Hepatocyte (in vitro differentiated cells): ENCODE measurements around the gene S100G. TPM values are rescaled to one million over a fixed set of nuclear protein-coding genes. Genes with fewer than 3 reads are reported as not detected.

ENCODE experiments used
- DNase-seq: peaks from one replicate; pipeline ENCODE4 v3.0.0-alpha.2; 2016; ENCODE audit warnings: low spot score
- H2AFZ ChIP-seq: fragments of 200-600 bp; sonication (generic); 2 replicates; pipeline ENCODE4 v1.6.0; 2016; ENCODE audit warnings: antibody characterized with exemption, mild to moderate bottlenecking
- H3K27ac ChIP-seq: fragments of 200-600 bp; sonication (generic); 2 replicates; pipeline ENCODE4 v1.5.1; 2016; ENCODE audit warnings: mild to moderate bottlenecking
- H3K27me3 ChIP-seq: fragments of 200-600 bp; sonication (generic); 2 replicates; pipeline ENCODE4 v1.6.1; 2016
- H3K36me3 ChIP-seq: fragments of 200-600 bp; sonication (generic); replicated peaks from 2 replicates; pipeline ENCODE4 v1.5.1; 2016; ENCODE audit warnings: low read depth; ENCODE audit not compliant: insufficient read depth
- H3K4me1 ChIP-seq: fragments of 200-600 bp; sonication (generic); 2 replicates; pipeline ENCODE4 v1.5.1; 2016; ENCODE audit warnings: mild to moderate bottlenecking, moderate library complexity; ENCODE audit not compliant: insufficient read depth
- H3K4me2 ChIP-seq: fragments of 200-600 bp; sonication (generic); 2 replicates; pipeline ENCODE4 v1.6.0; 2016
- H3K4me3 ChIP-seq: fragments of 200-600 bp; sonication (generic); 2 replicates; pipeline ENCODE4 v1.5.1; 2016; ENCODE audit warnings: mild to moderate bottlenecking
- H3K79me2 ChIP-seq: fragments of 200-600 bp; sonication (generic); 2 replicates; pipeline ENCODE4 v1.6.0; 2017; ENCODE audit warnings: mild to moderate bottlenecking
- H3K9me2 ChIP-seq: fragments of 200-600 bp; sonication (generic); replicated peaks from 2 replicates; pipeline ENCODE4 v1.6.0; 2017; ENCODE audit warnings: mild to moderate bottlenecking; ENCODE audit not compliant: insufficient read depth
- H3K9me3 ChIP-seq: fragments of 200-600 bp; sonication (generic); 2 replicates; pipeline ENCODE4 v1.5.1; 2016; ENCODE audit warnings: low read depth, mild to moderate bottlenecking
- H4K20me1 ChIP-seq: fragments of 200-600 bp; sonication (generic); 2 replicates; pipeline ENCODE4 v1.6.0; 2016; ENCODE audit warnings: mild to moderate bottlenecking; ENCODE audit not compliant: insufficient read depth, poor library complexity, severe bottlenecking
- EZH2 ChIP-seq: fragments of 200-600 bp; sonication (generic); IDR thresholded peaks from 2 replicates; pipeline ENCODE4 v1.6.1; 2016; ENCODE audit warnings: antibody characterized with exemption, mild to moderate bottlenecking, borderline replicate concordance
- EZH2phosphoT487 ChIP-seq: fragments of 200-600 bp; sonication (generic); IDR thresholded peaks from one replicate; pipeline ENCODE4 v1.6.1; 2018; ENCODE audit warnings: antibody characterized with exemption, mild to moderate bottlenecking, low read depth, moderate library complexity; ENCODE audit not compliant: unreplicated experiment, severe bottlenecking
- WGBS: methylation state at CpG from one replicate; pipeline ENCODE4 v1.1.6; 2016; ENCODE audit warnings: low lambda C conversion rate; ENCODE audit errors: missing lambda C conversion rate; 5-methylcytosine and 5-hydroxymethylcytosine counted together
- polyA plus RNA-seq: library from polyadenylated mRNA; unstranded; fragments of >200 nt; fragmentation: Nextera tagmentation; extraction: Ambion mirVana; gene quantifications from 2 replicates; pipeline ENCODE4 v1.2.1, GENCODE V29; 2016
- total RNA-seq: library from RNA; depleted of rRNA; stranded (reverse); fragments of >200 nt; gene quantifications from 2 replicates; pipeline ENCODE4 v1.2.3, GENCODE V29; 2014
- TF ChIP-seq, protein P1 (sequence below): fragments of 200-600 bp; sonication (generic); IDR thresholded peaks from 2 replicates; pipeline ENCODE4 v1.5.1; 2016; ENCODE audit warnings: antibody characterized with exemption, mild to moderate bottlenecking; ENCODE audit not compliant: poor library complexity

The S100G gene
- total and polyA plus RNA-seq, 2 experiments from 2014 or later: 4.1 to 35.3 TPM

DNA sequence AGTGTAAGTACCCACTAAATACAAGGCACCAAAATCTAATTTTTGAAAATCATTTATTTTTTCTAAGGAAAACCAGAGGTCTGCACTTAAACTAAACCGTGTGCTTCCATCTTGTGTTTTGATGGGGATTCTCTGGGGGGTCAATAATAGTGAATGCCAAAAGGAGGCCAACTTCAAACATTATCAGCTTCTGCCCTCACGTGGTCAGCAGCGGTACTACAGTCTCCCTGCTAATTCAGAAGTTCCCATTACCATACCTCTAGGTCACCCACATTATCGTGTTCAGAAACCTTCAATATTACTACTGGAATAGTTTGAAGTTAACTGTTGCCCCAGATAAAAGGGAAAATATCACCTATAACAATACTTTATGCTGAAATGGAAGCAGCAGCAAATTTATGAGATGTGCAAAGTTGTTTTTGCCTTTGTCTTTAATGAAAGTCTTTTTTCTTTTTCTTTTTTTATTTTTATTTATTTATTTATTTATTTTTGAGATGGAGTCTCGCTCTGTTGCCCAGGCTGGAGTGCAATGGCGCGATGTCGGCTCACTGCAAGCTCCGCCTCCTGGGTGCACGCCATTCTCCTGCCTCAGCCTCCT is 45.2 kb downstream of the S100G start:
- H4K20me1 ChIP-seq: no peaks in the 10 kb centered on the region
- H3K27ac ChIP-seq: no peak overlapping the region
- H3K9me3 ChIP-seq: no peaks in the 10 kb centered on the region
- no peaks in the 10 kb centered on the region for H3K79me2 ChIP-seq
- H3K4me3 ChIP-seq: no peak overlapping the region
- no peaks in the 10 kb centered on the region for H3K9me2 ChIP-seq
- TF ChIP-seq, protein P1, sequence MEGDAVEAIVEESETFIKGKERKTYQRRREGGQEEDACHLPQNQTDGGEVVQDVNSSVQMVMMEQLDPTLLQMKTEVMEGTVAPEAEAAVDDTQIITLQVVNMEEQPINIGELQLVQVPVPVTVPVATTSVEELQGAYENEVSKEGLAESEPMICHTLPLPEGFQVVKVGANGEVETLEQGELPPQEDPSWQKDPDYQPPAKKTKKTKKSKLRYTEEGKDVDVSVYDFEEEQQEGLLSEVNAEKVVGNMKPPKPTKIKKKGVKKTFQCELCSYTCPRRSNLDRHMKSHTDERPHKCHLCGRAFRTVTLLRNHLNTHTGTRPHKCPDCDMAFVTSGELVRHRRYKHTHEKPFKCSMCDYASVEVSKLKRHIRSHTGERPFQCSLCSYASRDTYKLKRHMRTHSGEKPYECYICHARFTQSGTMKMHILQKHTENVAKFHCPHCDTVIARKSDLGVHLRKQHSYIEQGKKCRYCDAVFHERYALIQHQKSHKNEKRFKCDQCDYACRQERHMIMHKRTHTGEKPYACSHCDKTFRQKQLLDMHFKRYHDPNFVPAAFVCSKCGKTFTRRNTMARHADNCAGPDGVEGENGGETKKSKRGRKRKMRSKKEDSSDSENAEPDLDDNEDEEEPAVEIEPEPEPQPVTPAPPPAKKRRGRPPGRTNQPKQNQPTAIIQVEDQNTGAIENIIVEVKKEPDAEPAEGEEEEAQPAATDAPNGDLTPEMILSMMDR: peak; percentile 93
- no peak for TF ChIP-seq EZH2
- H3K4me2 ChIP-seq: no peak overlapping the region
- no peaks in the 10 kb centered on the region for H3K36me3 ChIP-seq
- no peaks in the 10 kb centered on the region for H3K4me1 ChIP-seq
- 61% methylated on average over 10 of the region's 10 CpGs for WGBS
- no peaks in the 10 kb centered on the region for H3K27me3 ChIP-seq
- DNase-seq: peak; percentile 77
- H2AFZ ChIP-seq: no peak overlapping the region

DNA sequence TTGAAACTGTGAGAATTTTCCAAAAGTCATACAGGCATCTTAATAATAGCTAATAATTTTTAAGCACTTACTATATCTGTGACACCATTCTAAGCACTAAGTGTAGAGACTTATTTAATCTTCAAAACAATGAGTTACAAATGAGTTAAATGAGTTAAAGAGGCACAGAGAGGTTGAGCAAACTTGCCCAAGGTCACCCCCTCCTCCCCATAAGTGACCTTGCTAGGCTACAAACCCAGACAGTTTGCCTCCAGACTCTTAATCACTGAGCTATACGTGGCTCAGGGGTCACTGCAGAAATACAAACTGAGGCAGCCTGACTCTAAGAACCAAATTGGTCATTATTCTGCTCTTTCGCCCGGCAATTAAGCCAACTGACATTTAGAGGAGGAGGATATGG is 47.0 kb downstream of the S100G start:
- no peaks in the 10 kb centered on the region for H3K27me3 ChIP-seq
- no peak overlapping the region for H3K27ac ChIP-seq
- 74% methylated on average over 3 of the region's 3 CpGs for WGBS
- no peaks in the 10 kb centered on the region for H3K79me2 ChIP-seq
- no peaks in the 10 kb centered on the region for H3K9me2 ChIP-seq
- no peak for DNase-seq
- no peaks in the 10 kb centered on the region for H4K20me1 ChIP-seq
- no peak overlapping the region for H3K4me2 ChIP-seq
- TF ChIP-seq, protein P1: no peak
- TF ChIP-seq EZH2 (no peak), EZH2phosphoT487 (no peak)
- no peaks in the 10 kb centered on the region for H3K9me3 ChIP-seq
- H3K4me3 ChIP-seq: no peak overlapping the region
- H3K36me3 ChIP-seq: no peaks in the 10 kb centered on the region
- H2AFZ ChIP-seq: no peak overlapping the region
- no peaks in the 10 kb centered on the region for H3K4me1 ChIP-seq

DNA sequence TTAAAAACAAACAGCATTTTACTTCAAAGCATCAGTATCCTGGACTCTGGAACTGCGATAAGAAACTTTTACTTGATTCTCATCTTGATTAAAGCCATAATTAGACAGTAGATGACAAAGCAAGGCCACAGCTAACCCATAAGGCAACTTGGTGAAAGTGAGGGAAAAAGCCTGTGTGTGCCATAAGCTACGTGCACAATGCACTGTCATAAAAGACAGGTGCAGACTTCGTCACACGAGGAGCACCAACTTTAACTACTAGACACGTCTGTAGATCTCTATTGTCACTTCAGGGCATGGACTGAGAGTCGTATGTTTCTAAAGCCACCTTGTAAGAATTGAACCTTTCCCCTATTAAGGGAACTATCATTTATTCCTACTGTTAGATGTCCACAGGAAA is 49.4 kb downstream of the S100G start:
- no peaks in the 10 kb centered on the region for H3K4me1 ChIP-seq
- no peaks in the 10 kb centered on the region for H3K9me2 ChIP-seq
- no peak for DNase-seq
- 91% methylated on average over 6 of the region's 6 CpGs for WGBS
- no peaks in the 10 kb centered on the region for H3K9me3 ChIP-seq
- no peak overlapping the region for H2AFZ ChIP-seq
- no peaks in the 10 kb centered on the region for H3K79me2 ChIP-seq
- TF ChIP-seq, protein P1: no peak
- TF ChIP-seq EZH2: no peak
- no peak for TF ChIP-seq EZH2phosphoT487
- no peak overlapping the region for H3K4me2 ChIP-seq
- no peaks in the 10 kb centered on the region for H3K36me3 ChIP-seq
- H3K27ac ChIP-seq: no peak overlapping the region
- no peaks in the 10 kb centered on the region for H3K27me3 ChIP-seq
- no peaks in the 10 kb centered on the region for H4K20me1 ChIP-seq
- H3K4me3 ChIP-seq: no peak overlapping the region
